Common myeloid progenitor, CD34-positive (primary cell): ENCODE data around the gene PCSK5.

ENCODE experiments used
- CTCF ChIA-PET: fragments of 350-600 bp; sonication (Branson Sonifier 250); formaldehyde crosslinking; loops from one replicate; lab custom pipeline; 2021; ENCODE audit warnings: antibody characterized with exemption; lab: Charles Lee
- POLR2A ChIA-PET: fragments of 350-600 bp; sonication (Branson Sonifier 250); formaldehyde crosslinking; loops from one replicate; lab custom pipeline; 2021; ENCODE audit warnings: antibody characterized with exemption; lab: Charles Lee
- DNase-seq, 3 donors: peaks; one replicate each; pipeline versions ENCODE4 v3.0.0 to v3.0.0-alpha.2; 2013
- H3K27ac ChIP-seq, 2 experiments: 1 replicate in 1 of 2; 2 replicates in 1 of 2; pipeline ENCODE4 v1.7.0; 2013; ENCODE audit warnings: inconsistent platforms in 2 of 2, low read length in 2 of 2, mild to moderate bottlenecking in 2 of 2, low read depth in 1 of 2, moderate library complexity in 1 of 2; ENCODE audit not compliant: severe bottlenecking in 2 of 2, insufficient read depth in 1 of 2, poor library complexity in 1 of 2
- H3K27me3 ChIP-seq, 5 experiments: replicated peaks in 2 of 5; 1 replicate in 3 of 5; 2 replicates in 2 of 5; pipeline versions ENCODE4 v1.6.1 to v1.7.0; 2013; ENCODE audit warnings: low read length in 4 of 5, mild to moderate bottlenecking in 2 of 5, moderate library complexity in 2 of 5, inconsistent platforms in 1 of 5; ENCODE audit not compliant: insufficient read depth in 5 of 5, control insufficient read depth in 4 of 5
- H3K36me3 ChIP-seq, 4 experiments: 1 replicate in 2 of 4; 2 replicates in 2 of 4; pipeline versions ENCODE4 v1.6.1 to v1.7.0; 2013; ENCODE audit warnings: low read length in 3 of 4, control low read depth in 1 of 4, mild to moderate bottlenecking in 1 of 4; ENCODE audit not compliant: control insufficient read depth in 4 of 4, insufficient read depth in 4 of 4
- H3K4me1 ChIP-seq, 4 experiments: 1 replicate in 3 of 4; 2 replicates in 1 of 4; pipeline versions ENCODE4 v1.6.1 to v1.7.1; 2013; ENCODE audit warnings: low read length in 3 of 4, mild to moderate bottlenecking in 3 of 4, control low read depth in 1 of 4, inconsistent platforms in 1 of 4, moderate library complexity in 1 of 4; ENCODE audit not compliant: control insufficient read depth in 4 of 4, insufficient read depth in 4 of 4; ENCODE audit errors: control extremely low read depth in 1 of 4
- H3K4me3 ChIP-seq, 7 experiments: 1 replicate in 4 of 7; 2 replicates in 3 of 7; pipeline versions ENCODE4 v1.5.1 to v1.7.0; 2013; ENCODE audit warnings: mild to moderate bottlenecking in 7 of 7, low read length in 6 of 7, moderate library complexity in 6 of 7, inconsistent platforms in 2 of 7, low read depth in 2 of 7, control low read depth in 1 of 7; ENCODE audit not compliant: insufficient read depth in 4 of 7, control insufficient read depth in 1 of 7; ENCODE audit errors: extremely low read depth in 1 of 7
- H3K9me3 ChIP-seq, 5 experiments: 1 replicate in 4 of 5; 2 replicates in 1 of 5; pipeline versions ENCODE4 v1.6.1 to v1.7.1; 2013; ENCODE audit warnings: low read length in 4 of 5, mild to moderate bottlenecking in 2 of 5, inconsistent platforms in 1 of 5, low read depth in 1 of 5, moderate library complexity in 1 of 5; ENCODE audit not compliant: control insufficient read depth in 4 of 5, insufficient read depth in 2 of 5; ENCODE audit errors: control extremely low read depth in 1 of 5
- WGBS: methylation state at CpG from one replicate; pipeline ENCODE4 v1.1.5; 2013; ENCODE audit not compliant: insufficient coverage; 5-methylcytosine and 5-hydroxymethylcytosine counted together

Gene PCSK5

DNA sequence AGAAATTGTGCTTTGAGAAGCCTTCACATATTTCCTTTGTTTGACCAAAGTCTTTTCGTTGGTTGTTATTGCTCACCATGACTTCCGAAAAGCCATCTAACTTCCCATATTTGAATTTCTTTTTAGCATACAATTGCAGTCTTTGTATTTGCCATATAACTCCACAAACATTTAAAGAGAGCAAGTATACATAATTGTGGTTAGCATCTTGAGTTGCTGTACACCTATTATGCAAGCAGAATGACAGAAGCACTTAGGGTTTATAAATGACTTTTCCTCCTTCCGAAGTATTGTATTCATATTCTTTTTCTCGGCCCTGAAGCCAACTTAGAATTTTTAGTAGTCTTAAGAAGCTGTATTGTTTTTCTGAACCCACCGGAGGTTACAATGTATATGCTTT is 253.4 kb downstream of the PCSK5 start:
- no peaks in the 10 kb centered on the region for H3K36me3 ChIP-seq
- no peak overlapping the region for H3K27ac ChIP-seq
- no CpG with 5 or more reads among the region's 5 CpGs for WGBS
- no peaks in the 10 kb centered on the region for H3K9me3 ChIP-seq
- peak in 2 of 3 donors; percentile 15 to 29 for DNase-seq
- H3K4me3 ChIP-seq, result no peak overlapping the region
- CTCF ChIA-PET, result interaction anchor here (1.1 kb wide), 1 partner anchor 20 kb away, joined by 4 read pairs; no protein-coding TSS in a partner anchor
- H3K4me1 ChIP-seq, result peaks cover 0 to 6% (median 0%) of the 10 kb centered on the region in 4 experiments
- H3K27me3 ChIP-seq, result no peaks in the 10 kb centered on the region
- POLR2A ChIA-PET, result no interaction called here

DNA sequence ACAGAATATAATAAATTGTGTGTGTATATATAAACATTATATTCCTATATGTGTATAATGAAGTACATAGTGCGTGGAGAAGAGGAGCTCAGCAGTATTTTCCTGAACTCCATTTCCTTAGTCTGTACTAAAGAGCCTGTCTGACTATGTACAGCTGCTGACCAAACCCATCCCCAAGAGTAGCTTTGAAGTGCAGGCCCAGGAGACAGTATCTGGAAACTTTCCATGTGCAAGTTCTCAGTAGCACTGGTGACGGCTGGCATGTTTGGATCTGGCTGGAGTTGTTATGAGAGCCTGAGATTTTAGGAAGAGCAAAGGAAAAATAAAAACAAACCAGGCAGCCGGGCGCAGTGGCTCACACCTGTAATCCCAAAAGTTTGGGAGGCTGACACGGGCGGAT is 259.5 kb downstream of the PCSK5 start:
- no peak for DNase-seq
- Histone ChIP-seq H3K27me3 (no peaks in the 10 kb centered on the region), H3K9me3 (no peaks in the 10 kb centered on the region), H3K27ac (no peak overlapping the region), H3K4me1 (no peaks in the 10 kb centered on the region), H3K36me3 (no peaks in the 10 kb centered on the region), H3K4me3 (no peak overlapping the region)
- POLR2A ChIA-PET, result no interaction called here
- 97% methylated on average over 6 of the region's 6 CpGs for WGBS
- CTCF ChIA-PET, result no interaction called here

DNA sequence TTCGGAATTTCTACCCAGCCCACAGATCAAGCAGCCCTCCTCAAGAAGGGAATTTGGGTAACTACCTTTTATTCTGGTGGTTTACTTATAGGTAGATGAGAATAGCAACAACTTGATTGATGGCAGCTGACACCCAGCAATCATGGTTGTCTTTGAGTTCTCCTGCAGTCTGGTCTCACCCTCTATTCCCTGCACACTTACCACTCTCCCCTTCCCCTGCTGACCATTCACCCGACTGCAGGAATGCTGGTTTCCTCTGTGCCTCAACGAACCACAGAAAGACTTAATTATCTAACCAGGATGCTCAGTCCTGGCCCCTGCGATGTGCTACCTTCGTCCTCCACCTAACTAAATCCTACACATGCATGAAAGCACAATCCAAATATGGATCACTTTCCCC is 260.8 kb downstream of the PCSK5 start:
- 89% methylated on average over 4 of the region's 5 CpGs for WGBS
- no peak overlapping the region for H3K27ac ChIP-seq
- no peaks in the 10 kb centered on the region for H3K27me3 ChIP-seq
- no peaks in the 10 kb centered on the region for H3K4me1 ChIP-seq
- POLR2A ChIA-PET, result no interaction called here
- no peaks in the 10 kb centered on the region for H3K36me3 ChIP-seq
- H3K9me3 ChIP-seq, result no peaks in the 10 kb centered on the region
- no peak for DNase-seq
- no peak overlapping the region for H3K4me3 ChIP-seq
- CTCF ChIA-PET, result no interaction called here

DNA sequence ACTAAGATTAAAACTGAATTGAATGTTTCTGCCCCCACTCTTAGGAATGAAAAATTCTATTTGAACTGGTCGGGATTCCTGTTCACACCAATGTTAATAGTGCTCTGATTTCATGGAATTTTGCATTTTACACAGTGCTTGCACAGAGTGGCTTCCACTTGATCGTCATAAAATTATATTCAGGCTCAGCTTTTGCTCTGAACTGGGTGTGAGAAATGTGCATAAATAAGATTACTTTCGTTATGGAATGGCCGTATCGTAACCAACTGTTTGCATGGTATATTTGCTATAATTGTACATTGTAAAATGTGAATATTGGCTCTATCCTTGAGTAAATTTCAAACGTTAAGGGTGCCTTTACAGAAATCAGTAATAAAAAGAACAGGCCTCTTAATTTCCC is 262.9 kb downstream of the PCSK5 start:
- Histone ChIP-seq H3K4me3 (no peak overlapping the region), H3K9me3 (no peaks in the 10 kb centered on the region), H3K4me1 (no peaks in the 10 kb centered on the region), H3K36me3 (no peaks in the 10 kb centered on the region), H3K27ac (no peak overlapping the region), H3K27me3 (no peaks in the 10 kb centered on the region)
- DNase-seq, result no peak
- WGBS, result 100% methylated on average over 5 of the region's 6 CpGs
- ChIA-PET CTCF (no interaction called here), POLR2A (no interaction called here)

DNA sequence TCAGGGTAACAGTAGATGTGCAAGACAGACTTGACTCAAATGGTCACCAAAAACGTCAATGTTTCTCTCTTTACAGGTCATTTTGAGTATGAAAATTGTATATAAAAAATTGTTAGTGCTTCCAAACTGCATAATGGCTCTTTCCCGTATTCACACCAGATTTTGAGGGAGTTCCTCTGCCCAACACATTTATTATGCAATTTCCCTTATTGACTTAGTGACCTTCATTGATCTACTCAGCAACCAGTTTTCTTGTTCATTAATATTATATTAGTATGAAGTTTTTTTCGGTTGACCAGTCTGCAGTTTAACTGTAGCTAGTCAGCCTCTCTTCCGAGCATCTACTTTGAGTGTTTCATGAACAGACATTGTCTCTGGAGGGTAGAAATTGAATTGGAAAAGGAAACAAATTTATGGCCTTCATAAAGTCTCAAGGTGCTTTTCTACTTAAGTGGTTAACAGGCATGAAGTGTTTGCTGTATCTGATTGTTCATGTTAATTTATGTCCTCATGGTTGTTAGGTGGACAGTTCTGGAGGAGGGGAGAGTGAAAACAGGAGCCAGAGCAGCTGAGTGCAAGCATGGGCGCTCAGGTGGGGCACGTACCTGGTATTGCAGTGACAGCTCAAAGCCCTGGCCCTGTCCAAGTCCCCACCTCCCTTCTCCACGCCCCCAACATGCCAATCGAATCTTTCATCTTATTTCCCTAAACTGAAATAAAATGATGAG is 263.6 kb downstream of the PCSK5 start:
- Histone ChIP-seq H3K27ac (no peak overlapping the region), H3K4me1 (no peaks in the 10 kb centered on the region), H3K36me3 (no peaks in the 10 kb centered on the region), H3K27me3 (no peaks in the 10 kb centered on the region), H3K4me3 (no peak overlapping the region), H3K9me3 (no peaks in the 10 kb centered on the region)
- CTCF ChIA-PET, result no interaction called here
- DNase-seq, result no peak
- 100% methylated on average over 1 of the region's 8 CpGs for WGBS
- POLR2A ChIA-PET, result no interaction called here

DNA sequence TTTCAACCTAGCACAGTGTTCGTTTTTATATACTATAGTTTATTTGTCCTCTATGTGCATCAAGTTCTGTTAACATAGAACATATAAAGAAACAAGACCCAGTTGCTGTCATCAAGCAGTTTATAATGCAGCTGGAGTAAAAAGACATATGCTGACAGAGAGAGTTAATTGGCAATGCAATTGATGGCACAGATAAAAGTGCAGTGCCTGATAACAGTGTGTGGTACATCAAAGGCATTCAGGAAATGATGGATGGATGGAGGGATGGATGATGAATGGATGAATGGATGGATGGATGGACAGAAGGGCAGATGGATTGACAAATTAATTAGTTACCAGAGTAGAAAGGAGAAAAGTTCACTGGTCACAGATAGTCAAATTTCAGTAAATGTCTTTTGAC is 264.9 kb downstream of the PCSK5 start:
- CTCF ChIA-PET, result interaction anchor here (1.0 to 1.4 kb wide), 2 partner anchors 54 to 104 kb away, joined by 3 read pairs; no protein-coding TSS in a partner anchor
- Histone ChIP-seq H3K27ac (no peak overlapping the region), H3K9me3 (no peaks in the 10 kb centered on the region), H3K4me1 (no peaks in the 10 kb centered on the region), H3K4me3 (no peak overlapping the region), H3K36me3 (no peaks in the 10 kb centered on the region), H3K27me3 (no peaks in the 10 kb centered on the region)
- POLR2A ChIA-PET, result no interaction called here
- no peak for DNase-seq
- WGBS, result no CpG with 5 or more reads among the region's 1 CpG

DNA sequence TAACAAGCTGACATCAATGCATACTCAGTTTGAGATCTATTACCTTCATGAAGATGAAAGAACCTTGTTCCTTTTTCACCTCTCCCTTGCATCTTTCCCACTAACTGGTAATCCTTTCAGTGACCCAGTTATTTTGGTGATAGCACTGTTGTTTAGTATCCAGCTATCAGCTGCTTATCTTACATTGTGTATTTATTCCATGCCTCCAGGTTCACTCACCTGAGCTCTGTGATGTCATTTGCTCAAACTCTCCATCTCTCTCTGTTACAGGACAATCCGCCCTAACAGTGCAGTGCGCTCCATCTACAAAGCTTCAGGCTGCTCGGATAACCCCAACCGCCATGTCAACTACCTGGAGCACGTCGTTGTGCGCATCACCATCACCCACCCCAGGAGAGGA is 268.2 kb downstream of the PCSK5 start:
- Histone ChIP-seq H3K9me3 (no peaks in the 10 kb centered on the region), H3K4me1 (no peaks in the 10 kb centered on the region), H3K27me3 (no peaks in the 10 kb centered on the region), H3K36me3 (no peaks in the 10 kb centered on the region), H3K27ac (no peak overlapping the region), H3K4me3 (no peak overlapping the region)
- ChIA-PET CTCF (no interaction called here), POLR2A (no interaction called here)
- DNase-seq, result no peak
- WGBS, result 90% methylated on average over 7 of the region's 7 CpGs
